HEK293 (cell line): ENCODE data around the gene CCNJL.

Experiments
- CTCF ChIP-seq: fragments of 450-650 bp; formaldehyde crosslinking; IDR thresholded peaks from 2 replicates; pipeline ENCODE4 v1.5.1; 2016; ENCODE audit warnings: missing biosample characterization, missing genetic modification characterization
- PBX3 ChIP-seq: sonication (generic); formaldehyde crosslinking; IDR thresholded peaks from 2 replicates; pipeline ENCODE4 v1.8.1; 2022; ENCODE audit warnings: mild to moderate bottlenecking, moderate library complexity, missing genetic modification reagents
- ZNF10 ChIP-seq: fragments of 450-650 bp; formaldehyde crosslinking; IDR thresholded peaks from 2 replicates; pipeline ENCODE4 v1.5.1; 2017; ENCODE audit warnings: missing biosample characterization, missing genetic modification characterization
- ZNF274 ChIP-seq, 2 experiments: fragments of 200-500 bp in 1 of 2; fragments of 450-650 bp in 1 of 2; sonication (Bioruptor generic) in 1 of 2; formaldehyde crosslinking in 1 of 2; IDR thresholded peaks; 2 replicates each; pipeline versions ENCODE4 v1.5.1 to v1.6.1; 2014 to 2016; ENCODE audit warnings: borderline replicate concordance in 1 of 2, inconsistent platforms in 1 of 2, low read length in 1 of 2, missing biosample characterization in 1 of 2, missing genetic modification characterization in 1 of 2
- ZNF585B ChIP-seq: fragments of 450-650 bp; formaldehyde crosslinking; IDR thresholded peaks from 2 replicates; pipeline ENCODE4 v1.5.1; 2016; ENCODE audit warnings: missing biosample characterization, missing genetic modification characterization
- ZNF623 ChIP-seq: fragments of 450-650 bp; formaldehyde crosslinking; IDR thresholded peaks from 2 replicates; pipeline ENCODE4 v1.5.1; 2016; ENCODE audit warnings: missing biosample characterization, missing genetic modification characterization
- TF ChIP-seq, protein P1 (sequence below): fragments of 450-650 bp; formaldehyde crosslinking; conservative IDR thresholded peaks from 2 replicates; pipeline ENCODE4 v1.5.1; 2016; ENCODE audit warnings: low read depth, missing biosample characterization, missing genetic modification characterization

DNA sequence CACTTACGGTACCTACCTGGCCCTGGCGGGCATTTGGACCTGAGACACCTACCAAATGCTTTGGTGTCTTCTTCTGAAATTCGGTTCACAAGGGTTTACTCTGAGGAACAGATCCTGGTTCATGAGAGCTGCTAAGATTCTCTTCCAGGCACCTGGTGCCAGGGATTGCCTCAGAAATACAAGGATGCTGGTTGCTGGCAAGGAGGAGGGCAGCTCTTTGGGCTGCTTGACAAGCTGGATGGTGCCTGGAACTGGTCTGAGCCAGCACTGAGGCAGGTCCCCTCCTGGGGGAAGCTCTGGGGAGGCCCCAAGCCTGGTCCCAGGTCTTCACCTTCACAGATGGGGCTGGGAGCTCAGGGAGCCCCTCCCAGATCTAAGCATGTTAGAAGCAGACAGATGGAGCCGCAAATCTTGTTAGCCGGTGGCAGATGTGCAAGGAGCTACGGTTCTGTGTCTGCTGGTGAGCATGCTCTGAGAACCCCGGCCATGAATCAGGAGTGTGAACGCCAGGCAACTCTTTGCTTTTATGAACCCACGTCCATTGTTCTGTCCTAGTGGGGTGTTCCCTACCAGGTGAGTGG is 66.8 kb downstream of the CCNJL start:
- no peak for TF ChIP-seq ZNF274 (IDR thresholded peaks at IDR 0.05; ENCODE audit: low read length)
- no peak for TF ChIP-seq ZNF274 (tag by site-specific recombination; IDR thresholded peaks at IDR 0.05; ENCODE audit: borderline replicate concordance)
- no peak for TF ChIP-seq ZNF585B (tag by site-specific recombination)
- no peak for TF ChIP-seq CTCF
- no peak for TF ChIP-seq ZNF623 (tag by site-specific recombination)
- no peak for TF ChIP-seq PBX3 (CRISPR knock-in tag)
- TF ChIP-seq, protein P1, sequence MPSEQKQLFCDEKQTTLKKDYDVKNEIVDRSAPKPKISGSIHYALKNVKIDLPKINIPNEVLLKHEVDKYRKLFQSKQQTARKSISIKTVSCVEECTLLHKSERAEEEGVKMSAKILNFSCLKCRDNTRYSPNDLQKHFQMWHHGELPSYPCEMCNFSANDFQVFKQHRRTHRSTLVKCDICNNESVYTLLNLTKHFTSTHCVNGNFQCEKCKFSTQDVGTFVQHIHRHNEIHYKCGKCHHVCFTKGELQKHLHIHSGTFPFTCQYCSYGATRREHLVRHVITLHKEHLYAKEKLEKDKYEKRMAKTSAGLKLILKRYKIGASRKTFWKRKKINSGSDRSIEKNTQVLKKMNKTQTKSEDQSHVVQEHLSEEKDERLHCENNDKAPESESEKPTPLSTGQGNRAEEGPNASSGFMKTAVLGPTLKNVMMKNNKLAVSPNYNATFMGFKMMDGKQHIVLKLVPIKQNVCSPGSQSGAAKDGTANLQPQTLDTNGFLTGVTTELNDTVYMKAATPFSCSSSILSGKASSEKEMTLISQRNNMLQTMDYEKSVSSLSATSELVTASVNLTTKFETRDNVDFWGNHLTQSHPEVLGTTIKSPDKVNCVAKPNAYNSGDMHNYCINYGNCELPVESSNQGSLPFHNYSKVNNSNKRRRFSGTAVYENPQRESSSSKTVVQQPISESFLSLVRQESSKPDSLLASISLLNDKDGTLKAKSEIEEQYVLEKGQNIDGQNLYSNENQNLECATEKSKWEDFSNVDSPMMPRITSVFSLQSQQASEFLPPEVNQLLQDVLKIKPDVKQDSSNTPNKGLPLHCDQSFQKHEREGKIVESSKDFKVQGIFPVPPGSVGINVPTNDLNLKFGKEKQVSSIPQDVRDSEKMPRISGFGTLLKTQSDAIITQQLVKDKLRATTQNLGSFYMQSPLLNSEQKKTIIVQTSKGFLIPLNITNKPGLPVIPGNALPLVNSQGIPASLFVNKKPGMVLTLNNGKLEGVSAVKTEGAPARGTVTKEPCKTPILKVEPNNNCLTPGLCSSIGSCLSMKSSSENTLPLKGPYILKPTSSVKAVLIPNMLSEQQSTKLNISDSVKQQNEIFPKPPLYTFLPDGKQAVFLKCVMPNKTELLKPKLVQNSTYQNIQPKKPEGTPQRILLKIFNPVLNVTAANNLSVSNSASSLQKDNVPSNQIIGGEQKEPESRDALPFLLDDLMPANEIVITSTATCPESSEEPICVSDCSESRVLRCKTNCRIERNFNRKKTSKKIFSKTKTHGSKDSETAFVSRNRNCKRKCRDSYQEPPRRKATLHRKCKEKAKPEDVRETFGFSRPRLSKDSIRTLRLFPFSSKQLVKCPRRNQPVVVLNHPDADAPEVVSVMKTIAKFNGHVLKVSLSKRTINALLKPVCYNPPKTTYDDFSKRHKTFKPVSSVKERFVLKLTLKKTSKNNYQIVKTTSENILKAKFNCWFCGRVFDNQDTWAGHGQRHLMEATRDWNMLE (tag by site-specific recombination): no peak
- no peak for TF ChIP-seq ZNF10 (tag by site-specific recombination)
